ENCODE results near the gene PHC1.
A peak's percentile ranks its signal among the peaks of the same experiment; 100 is the strongest.
"Not testable (repeated sequence)": the region's sequence is repeated elsewhere in the genome, so short reads cannot be mapped to it uniquely, and the experiment has no call there.

The PHC1 gene

DNA sequence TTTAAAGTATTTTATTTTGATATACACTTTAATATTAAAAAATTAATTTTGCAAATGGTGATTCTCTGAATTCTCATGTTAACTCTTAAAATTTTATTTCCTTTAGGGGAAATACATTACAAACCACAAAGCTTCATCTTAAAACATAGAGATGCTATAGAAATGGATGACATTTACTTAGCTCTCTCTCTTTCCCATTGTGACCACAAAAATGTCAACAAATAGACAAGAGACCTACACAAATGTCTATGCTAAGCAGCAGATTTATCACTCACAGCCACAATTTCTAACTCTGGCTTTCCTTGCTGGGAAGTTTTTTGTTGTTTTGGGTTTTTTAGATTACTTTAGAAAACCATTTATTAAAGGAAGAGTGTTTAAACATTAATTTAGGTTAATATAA lies 19.9 kb upstream of the PHC1 start:
- Mint-ChIP-seq H3K36me3 (ENCODE audit: low read depth) (no peaks in the 10 kb centered on the region), H3K27me3 (ENCODE audit: low read depth, poor library complexity) (no peaks in the 10 kb centered on the region), H3K27ac (no peak overlapping the region), H3K4me3 (no peak overlapping the region), H3K4me1 (peaks cover 12% of the 10 kb centered on the region), H3K9me3 (peaks cover 6% of the 10 kb centered on the region)
- TF ChIP-seq, protein P1, sequence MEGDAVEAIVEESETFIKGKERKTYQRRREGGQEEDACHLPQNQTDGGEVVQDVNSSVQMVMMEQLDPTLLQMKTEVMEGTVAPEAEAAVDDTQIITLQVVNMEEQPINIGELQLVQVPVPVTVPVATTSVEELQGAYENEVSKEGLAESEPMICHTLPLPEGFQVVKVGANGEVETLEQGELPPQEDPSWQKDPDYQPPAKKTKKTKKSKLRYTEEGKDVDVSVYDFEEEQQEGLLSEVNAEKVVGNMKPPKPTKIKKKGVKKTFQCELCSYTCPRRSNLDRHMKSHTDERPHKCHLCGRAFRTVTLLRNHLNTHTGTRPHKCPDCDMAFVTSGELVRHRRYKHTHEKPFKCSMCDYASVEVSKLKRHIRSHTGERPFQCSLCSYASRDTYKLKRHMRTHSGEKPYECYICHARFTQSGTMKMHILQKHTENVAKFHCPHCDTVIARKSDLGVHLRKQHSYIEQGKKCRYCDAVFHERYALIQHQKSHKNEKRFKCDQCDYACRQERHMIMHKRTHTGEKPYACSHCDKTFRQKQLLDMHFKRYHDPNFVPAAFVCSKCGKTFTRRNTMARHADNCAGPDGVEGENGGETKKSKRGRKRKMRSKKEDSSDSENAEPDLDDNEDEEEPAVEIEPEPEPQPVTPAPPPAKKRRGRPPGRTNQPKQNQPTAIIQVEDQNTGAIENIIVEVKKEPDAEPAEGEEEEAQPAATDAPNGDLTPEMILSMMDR (IDR thresholded peaks at IDR 0.05) = no peak
- no peak for DNase-seq

DNA sequence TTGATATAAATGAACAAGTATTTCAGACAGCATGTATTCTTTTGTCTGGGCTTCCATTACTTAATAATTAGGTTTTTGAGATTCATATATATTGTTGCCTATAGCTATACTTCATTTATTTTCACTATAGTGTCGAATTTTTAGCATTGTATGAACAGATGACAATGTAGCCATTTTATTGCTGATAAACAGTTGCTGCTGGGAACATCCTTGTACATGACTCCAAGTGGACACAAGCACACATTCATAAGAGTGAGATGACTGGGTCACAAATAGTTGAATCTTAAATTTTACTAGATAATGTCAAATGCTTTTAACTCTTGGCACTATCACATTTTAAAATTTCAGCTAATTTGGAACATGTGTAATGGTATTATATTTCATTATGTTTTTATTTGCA lies 19.3 kb upstream of the PHC1 start:
- Mint-ChIP-seq H3K4me3 (no peak overlapping the region), H3K27ac (no peak overlapping the region), H3K4me1 (peaks cover 13% of the 10 kb centered on the region), H3K36me3 (ENCODE audit: low read depth) (no peaks in the 10 kb centered on the region), H3K9me3 (peaks cover 10% of the 10 kb centered on the region), H3K27me3 (ENCODE audit: low read depth, poor library complexity) (no peaks in the 10 kb centered on the region)
- TF ChIP-seq, protein P1 (IDR thresholded peaks at IDR 0.05) = no peak
- DNase-seq = no peak

DNA sequence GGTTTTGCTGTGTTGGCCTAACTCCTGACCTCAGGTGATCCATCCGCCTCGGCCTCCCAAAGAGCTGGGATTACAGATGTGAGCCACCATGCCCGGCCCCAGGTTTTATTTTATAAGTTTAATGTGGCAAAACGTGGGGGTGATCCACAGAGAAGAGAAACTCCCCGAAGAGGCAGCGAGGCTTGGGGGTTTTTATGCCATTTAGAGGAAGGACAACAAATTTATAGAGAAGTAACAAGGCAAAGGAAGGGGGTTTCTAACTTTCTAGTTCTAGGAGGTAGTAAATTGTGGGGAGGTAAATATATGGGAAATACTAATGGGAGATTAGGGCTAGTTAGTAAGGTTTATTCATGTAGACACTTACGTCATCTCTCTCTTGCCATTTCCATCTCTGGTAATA lies 17.2 kb upstream of the PHC1 start:
- Mint-ChIP-seq H3K4me3 (no peak overlapping the region), H3K27ac (no peak overlapping the region), H3K9me3 (peaks cover 19% of the 10 kb centered on the region), H3K4me1 (peaks cover 5% of the 10 kb centered on the region), H3K27me3 (ENCODE audit: low read depth, poor library complexity) (no peaks in the 10 kb centered on the region), H3K36me3 (ENCODE audit: low read depth) (no peaks in the 10 kb centered on the region)
- TF ChIP-seq, protein P1 (IDR thresholded peaks at IDR 0.05) = no peak
- DNase-seq = no peak

GRCh38 chr12:8899830-8900229 lies 14.5 kb upstream of the PHC1 start:
- Mint-ChIP-seq H3K27me3 (ENCODE audit: low read depth, poor library complexity) (no peaks in the 10 kb centered on the region), H3K27ac (peak overlapping the region; percentile 44), H3K4me3 (no peak overlapping the region), H3K36me3 (ENCODE audit: low read depth) (peaks cover 8% of the 10 kb centered on the region), H3K9me3 (peaks cover 23% of the 10 kb centered on the region), H3K4me1 (peaks cover 5% of the 10 kb centered on the region)
- TF ChIP-seq, protein P1 (IDR thresholded peaks at IDR 0.05) = no peak
- DNase-seq = no peak

GRCh38 chr12:8902703-8903102 lies 11.6 kb upstream of the PHC1 start:
- not testable (repeated sequence) for H3K4me3 Mint-ChIP-seq, H3K27ac Mint-ChIP-seq, DNase-seq

GRCh38 chr12:8903646-8904045 lies 10.7 kb upstream of the PHC1 start:
- TF ChIP-seq, protein P1 (IDR thresholded peaks at IDR 0.05) = no peak
- Mint-ChIP-seq H3K4me3 (no peak overlapping the region), H3K36me3 (ENCODE audit: low read depth) (peaks cover 8% of the 10 kb centered on the region), H3K27me3 (ENCODE audit: low read depth, poor library complexity) (no peaks in the 10 kb centered on the region), H3K4me1 (peaks cover 26% of the 10 kb centered on the region), H3K27ac (no peak overlapping the region), H3K9me3 (peaks cover 17% of the 10 kb centered on the region)
- no peak for DNase-seq

More at GRCh38 chr12:8902703-8903102, 11.6 kb upstream of the PHC1 start:
- H3K4me1 Mint-ChIP-seq = peaks cover 25% of the 10 kb centered on the region
- peaks cover 17% of the 10 kb centered on the region for H3K9me3 Mint-ChIP-seq
- not testable (repeated sequence) for H3K27me3 Mint-ChIP-seq (ENCODE audit: low read depth, poor library complexity); H3K36me3 Mint-ChIP-seq (ENCODE audit: low read depth)
